ENCODE results near the gene STRA6.

DNA sequence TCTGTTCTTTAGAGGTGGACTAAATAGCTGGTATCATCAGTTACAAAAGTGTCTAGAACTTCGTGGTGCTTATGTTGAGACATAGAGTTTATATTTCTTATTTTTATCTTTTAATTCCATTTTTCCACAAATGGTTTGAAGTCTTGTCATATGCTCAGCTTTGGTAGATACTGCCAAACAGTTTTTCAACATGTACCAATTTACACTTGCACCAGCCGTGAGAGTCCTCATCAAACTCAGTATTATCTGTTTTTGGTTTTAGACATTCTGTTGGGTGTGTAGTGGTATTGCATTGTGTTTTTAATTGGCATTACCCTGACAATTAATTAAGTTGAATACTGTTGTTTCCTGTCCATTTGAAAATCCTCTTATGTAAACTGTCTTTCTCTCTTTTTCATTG lies 55.5 kb downstream of the STRA6 start:
- TF ChIP-seq POLR2AphosphoS5 (IDR thresholded peaks at IDR 0.05; ENCODE audit: borderline replicate concordance, low read depth, low read length) (no peak), EZH2 (IDR thresholded peaks at IDR 0.05) (no peak), FOXP2 (optimal IDR thresholded peaks at IDR 0.05; ENCODE audit: control extremely low read depth, extremely low read length, insufficient read depth) (no peak)
